NCI-H1436 treated with DMSO at 0.1 percent for 48 hours (cell line): Measurements from ENCODE around the gene KAT2B.

Source experiments
- DNase-seq: peaks from one replicate; lab custom pipeline; 2025; lab: John Stamatoyannopoulos, UW

Gene KAT2B

DNA sequence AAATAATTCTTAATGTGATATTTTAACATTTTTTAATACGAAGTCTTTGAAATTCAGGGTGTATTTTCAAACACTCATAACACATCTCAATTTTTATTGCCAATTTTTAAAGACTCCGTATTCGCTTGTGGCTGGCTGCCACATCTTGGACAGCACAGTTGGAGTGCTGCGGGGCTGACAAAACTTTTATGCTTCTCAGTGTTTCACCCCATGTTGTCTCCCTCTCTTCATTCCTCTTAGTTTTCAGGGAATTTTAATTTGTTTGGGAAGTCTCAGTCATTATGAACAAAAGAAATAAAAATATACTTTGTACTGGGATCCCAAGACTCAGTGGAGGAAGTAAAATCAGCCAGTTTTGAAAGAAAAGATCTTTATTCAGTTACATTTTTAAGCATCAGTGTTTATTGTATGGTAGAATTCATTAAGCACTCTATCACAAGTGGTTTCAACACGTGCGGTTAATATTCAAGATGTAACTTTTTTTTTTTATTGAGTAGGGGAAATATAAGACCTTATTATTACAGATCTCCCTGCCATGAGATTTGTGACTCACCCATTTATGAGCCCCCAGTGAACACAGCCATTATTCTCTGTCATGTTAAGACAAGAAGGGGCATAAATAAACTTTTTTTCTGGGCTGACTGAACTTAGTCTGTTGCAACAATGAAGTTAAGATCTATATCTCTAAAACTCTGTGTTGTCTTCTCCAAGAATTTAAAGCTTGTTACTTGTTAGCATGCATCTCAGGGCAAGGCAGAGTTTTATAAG, 26.8 kb downstream of the KAT2B start:
- DNase-seq = no peak

DNA sequence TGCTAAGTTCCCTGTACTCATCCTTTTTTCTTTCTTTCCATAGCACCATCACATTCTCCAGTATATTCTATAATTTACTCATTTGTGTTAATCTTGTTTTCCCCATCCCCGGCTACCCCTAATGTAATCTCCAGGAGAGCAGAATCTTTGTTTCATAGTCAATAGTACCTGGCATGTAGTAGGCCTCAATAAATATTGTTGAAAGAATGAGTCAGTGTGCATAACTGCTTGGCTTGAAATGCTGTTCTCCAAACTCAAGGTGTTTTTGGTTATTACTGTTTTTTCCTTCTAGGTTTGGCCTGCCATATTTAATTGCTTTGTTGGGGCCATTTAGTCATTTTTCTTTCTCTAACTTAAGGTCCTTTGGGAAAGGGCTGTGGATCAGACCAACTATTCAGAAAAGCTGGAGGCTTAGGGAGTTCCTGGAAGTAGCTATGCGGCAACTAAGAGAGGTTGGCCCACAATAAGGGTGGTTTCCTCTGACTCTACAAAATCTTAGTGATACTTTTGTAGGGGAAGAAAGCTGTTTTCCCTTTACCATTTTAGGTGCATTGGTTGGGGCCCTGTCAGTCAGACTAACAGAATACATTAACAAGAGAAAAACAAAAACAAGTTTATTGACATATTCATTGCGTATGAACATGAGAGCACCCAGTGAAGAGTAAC, 28.4 kb downstream of the KAT2B start:
- DNase-seq = no peak

DNA sequence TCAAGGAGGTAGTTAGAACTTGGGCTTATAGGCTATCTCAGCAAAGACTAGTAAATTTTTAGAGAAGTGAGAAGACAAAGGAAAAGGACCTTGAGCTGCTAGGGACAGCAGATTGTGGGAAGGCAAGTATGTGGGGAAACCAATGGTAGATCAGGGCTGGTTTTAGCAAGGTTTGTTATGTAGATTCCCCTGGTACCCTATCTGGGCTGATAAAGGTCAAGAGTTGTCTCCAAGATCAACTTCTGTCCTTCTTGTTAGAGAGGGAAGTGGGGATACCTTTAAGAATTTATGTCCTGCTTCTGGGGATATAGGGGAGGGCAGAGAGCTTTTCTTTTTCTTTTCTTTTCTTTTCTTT, 28.9 kb downstream of the KAT2B start:
- DNase-seq = no peak

DNA sequence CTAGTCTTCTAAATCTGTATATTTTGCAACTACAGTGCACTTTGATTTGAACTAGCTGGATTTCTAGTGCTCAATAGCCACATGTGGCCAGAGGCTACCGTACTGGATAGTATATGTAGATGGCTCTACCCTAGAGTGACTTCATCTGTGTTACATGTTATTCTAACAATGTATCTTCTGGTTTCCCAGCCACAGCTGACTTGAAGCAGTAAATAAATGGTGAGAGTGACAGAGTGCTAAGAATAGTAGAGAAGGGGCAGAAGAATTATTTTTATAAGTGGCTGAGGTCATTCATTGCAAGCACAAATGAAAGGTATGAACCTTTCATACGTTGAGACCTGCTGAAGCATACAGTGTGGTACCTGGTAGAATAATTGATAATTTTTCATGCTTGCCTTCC, 30.9 kb downstream of the KAT2B start:
- no peak for DNase-seq

DNA sequence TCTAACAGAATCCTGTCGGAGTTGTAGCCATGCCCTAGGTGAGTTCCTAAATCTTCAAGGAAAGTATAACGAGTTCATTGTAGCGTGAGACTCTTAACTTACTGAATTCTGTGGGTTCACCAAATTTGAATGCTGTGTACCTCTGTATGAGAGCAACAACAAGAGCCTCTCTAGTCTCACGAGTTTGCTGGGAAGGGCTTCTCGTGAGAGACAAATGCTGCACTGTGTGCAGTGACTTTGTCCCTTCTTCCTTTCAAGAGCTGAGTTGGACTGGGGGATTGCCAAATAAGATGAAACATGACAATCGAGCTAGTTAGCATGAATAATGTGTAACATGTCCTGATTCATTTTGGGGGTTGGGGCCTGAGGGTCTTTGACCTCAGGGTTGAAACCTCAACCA, 32.2 kb downstream of the KAT2B start:
- DNase-seq = no peak

GRCh38 chr3:20073068-20073467, 32.8 kb downstream of the KAT2B start:
- no peak for DNase-seq

DNA sequence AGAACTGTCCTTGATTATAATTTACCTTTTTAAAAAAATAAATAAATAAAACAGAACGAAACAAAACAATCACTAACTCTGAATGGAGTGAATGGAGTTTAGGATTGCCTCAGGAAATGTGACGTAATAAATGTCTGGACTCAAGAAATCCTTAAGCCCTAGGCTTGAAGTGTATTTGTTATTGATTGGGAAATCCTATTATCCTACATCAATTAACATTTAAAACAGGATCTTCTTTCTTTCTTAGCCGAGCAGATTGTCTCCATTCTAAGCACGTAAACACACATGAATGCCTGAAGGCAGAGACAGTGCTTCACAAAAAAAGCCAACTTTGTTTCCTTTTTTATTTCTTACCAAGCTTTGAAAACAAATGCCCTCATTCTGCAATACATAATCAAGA, 33.4 kb downstream of the KAT2B start:
- no peak for DNase-seq

DNA sequence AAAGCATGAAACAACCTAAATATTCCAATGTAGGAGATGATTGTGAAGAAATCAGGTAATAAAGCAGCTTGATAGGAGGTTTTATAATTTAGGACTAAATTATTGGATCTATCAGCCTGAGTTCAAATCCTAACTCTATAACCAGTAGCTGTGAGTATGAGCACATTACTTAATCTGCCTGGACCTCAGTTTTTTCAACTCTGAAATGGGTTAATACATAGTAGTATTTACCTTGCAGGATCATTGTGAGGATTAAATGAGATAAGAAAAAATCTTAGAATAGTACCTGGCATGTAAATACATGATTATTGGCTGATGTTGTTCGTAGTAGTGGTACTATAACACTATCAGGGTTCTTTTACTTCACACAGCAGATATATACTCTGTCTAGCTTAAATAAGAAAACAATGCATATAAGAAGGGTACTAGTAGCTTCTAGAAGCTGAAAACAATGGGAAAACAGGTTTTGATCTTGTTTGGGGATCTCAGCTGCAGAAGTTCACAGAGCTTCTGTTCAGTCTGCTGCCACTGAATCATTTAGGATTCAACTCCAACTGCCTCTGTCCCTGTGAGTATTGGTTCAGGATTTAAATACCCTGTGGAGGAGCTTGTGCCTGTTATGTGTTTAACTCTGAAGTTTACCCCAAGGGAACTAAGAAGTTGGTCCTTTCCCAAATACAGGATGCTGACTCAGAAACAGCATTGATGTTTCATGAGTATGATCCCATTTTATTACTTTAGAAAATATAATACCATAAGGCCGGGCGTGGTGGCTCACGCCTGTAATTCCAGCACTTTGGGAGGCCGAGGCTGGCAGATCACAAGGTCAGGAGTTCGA, 34.2 kb downstream of the KAT2B start:
- DNase-seq = no peak

DNA sequence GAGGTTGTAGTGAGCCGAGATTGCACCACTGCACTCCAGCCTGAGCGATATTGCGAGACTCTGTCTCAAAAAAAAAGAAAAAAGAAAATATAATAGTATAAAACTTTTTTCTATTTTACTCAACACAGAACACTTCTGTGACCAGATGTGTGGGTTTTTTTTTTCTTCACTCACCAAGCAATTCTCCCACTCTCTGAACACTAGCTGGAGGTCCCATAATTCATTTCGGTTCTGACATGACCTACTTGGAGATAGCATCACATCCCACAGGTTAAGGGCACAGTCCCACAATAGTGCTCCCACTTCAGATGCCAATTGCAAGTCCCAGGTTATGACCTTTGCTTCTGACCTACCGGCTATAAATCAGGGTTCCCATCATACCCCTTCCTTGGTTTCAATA, 35.0 kb downstream of the KAT2B start:
- DNase-seq = no peak

- no peak for DNase-seq
Measured at GRCh38 chr3:20076296-20076997, 36.2 kb downstream of the KAT2B start.

DNA sequence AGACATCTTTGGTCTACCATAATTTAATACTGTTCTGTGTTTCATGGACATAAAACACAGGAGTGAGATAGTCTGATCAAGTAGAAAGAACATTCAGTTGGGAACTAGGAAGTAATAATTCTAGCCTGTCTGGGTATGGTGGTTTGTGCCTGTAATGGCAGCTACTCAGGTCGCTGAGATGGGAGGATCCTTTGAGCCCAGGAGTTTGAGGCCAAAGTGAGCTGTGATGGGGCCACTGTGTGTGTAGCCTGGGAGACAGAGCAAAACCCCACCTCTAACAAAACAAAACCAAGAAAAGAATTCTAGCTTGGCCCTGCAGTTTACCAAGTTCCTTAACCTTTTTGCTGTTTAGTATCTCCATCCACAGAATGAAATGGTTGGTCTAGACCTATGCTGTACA, 36.8 kb downstream of the KAT2B start:
- DNase-seq = no peak

GRCh38 chr3:20078194-20078714, 38.0 kb downstream of the KAT2B start:
- DNase-seq = no peak

DNA sequence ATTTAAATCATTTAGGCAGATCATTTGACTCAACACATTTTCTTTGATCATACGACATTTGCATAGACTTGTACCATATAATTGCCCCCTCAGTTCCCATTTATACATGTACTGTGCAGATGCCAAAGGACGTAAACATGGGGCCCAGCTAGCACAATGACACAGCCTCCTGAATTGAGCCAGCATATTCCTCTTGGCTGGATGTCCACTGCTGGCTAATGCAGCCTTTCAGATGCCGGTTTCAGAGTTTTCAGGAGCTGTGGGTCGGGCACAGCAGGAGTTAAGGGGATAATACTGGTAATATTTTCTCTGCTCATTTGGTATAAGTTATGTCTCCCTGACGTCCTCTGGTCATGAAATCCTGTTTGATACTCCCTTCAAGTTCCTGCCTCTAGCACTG, 39.4 kb downstream of the KAT2B start:
- no peak for DNase-seq

DNA sequence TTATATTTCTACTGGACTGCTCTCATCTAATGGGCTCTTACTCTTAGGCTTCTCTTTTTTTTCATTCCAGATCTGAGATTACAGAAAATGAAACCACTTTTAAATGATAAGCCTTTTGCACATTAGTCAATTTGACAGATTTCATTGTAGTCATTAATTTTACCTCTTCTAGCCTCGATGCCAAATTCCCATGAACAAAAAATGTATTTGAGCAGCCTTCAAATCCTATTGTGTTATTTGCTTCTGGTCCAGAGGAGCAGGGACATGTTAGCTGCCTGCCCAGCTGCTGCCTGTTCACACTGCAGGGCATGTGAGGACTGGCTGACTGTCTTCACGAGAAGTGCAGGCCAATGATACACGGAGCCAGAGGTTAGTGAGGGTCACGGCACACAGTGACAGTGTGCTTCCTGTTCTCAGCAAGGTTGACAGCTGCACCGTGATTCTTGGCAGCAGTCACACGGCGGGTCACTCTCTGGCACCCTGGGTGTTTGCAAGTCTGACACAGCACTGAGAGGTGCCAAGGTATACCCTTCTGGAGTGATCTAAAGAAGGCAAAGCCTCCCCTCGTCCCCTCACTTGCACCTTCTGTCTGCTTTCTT, 40.8 kb downstream of the KAT2B start:
- no peak for DNase-seq

DNA sequence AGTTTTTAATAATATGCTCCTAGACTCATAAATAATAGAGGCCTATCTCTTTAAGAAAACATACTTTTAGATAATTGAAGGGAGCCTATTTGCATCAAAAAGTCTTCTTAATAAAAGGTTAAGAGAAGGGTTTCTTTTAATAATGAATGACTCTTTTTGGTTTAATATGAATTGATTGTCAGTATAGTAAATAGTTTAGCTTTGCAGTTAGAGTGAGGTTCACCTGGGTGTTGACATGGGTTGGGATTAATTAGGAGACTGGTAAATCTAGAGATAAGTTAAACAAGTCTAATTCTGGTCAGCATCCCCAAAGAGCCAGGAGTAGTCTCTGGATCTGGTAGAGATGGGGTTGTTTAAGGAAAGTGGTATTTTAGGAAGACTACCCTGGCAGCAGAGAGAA, 43.0 kb downstream of the KAT2B start:
- no peak for DNase-seq

DNA sequence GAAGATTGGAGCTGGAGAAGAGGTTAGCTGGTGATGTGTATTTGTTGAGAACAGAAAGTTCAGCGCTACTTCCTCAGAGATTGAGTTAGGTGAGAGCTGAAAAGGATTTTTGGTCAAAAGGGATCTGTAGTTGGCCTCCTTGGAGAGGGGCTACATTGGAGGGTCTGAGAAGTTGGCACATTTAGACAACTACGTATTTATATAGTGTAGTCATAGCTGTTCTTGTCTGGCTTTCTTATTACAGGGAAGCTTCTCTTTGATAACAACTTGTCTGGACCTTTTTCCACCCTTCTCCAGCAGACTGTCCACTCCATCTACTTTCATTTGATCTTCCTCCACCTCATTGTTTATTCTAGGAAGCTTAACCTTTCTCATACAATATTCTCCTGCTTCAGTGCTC, 43.7 kb downstream of the KAT2B start:
- no peak for DNase-seq

- no peak for DNase-seq
Measured at GRCh38 chr3:20091331-20092047, 51.2 kb downstream of the KAT2B start.

- DNase-seq = no peak
Measured at GRCh38 chr3:20095470-20095869, 55.2 kb downstream of the KAT2B start.

- no peak for DNase-seq
Measured at GRCh38 chr3:20096135-20096685, 56.0 kb downstream of the KAT2B start.

DNA sequence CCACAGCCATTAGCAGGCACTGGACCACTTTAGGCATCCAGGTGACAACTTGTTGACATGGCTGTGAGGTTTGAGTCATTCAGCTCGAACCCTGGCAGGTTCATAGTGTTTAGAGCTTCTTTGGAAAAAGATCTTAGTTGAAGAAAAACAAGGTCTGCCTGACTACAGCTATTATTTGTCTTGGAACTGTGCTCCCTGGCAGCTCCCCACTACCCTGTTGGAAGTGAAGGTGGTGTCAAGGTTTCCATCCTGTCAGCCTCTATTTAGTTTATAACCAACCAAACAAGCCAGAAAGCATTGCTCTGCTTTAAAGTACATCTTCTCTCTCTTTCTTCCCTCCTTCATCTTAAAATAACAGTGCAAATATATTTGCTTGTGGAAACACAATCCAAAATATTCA, 56.8 kb downstream of the KAT2B start:
- DNase-seq = no peak

GRCh38 chr3:20099060-20099459, 58.8 kb downstream of the KAT2B start:
- no peak for DNase-seq
